LHCN-M2 (cell line): ENCODE measurements around the gene SERPINA5. TPM values are rescaled to one million over a fixed set of nuclear protein-coding genes. Genes with fewer than 3 reads are reported as not detected.
"Not testable (repeated sequence)": the region's sequence is repeated elsewhere in the genome, so short reads cannot be mapped to it uniquely, and the experiment has no call there.

Experiments used
- DNase-seq: peaks from one replicate; pipeline ENCODE4 v3.0.0-alpha.2; 2012; ENCODE audit warnings: low read depth
- total RNA-seq: library from RNA; depleted of rRNA; stranded (reverse); fragments of >200 nt; gene quantifications from 2 replicates; pipeline ENCODE4 v1.2.3, GENCODE V29; 2014

Gene SERPINA5
- total RNA-seq, 1 experiment from 2014 or later: 0.06 TPM

DNA sequence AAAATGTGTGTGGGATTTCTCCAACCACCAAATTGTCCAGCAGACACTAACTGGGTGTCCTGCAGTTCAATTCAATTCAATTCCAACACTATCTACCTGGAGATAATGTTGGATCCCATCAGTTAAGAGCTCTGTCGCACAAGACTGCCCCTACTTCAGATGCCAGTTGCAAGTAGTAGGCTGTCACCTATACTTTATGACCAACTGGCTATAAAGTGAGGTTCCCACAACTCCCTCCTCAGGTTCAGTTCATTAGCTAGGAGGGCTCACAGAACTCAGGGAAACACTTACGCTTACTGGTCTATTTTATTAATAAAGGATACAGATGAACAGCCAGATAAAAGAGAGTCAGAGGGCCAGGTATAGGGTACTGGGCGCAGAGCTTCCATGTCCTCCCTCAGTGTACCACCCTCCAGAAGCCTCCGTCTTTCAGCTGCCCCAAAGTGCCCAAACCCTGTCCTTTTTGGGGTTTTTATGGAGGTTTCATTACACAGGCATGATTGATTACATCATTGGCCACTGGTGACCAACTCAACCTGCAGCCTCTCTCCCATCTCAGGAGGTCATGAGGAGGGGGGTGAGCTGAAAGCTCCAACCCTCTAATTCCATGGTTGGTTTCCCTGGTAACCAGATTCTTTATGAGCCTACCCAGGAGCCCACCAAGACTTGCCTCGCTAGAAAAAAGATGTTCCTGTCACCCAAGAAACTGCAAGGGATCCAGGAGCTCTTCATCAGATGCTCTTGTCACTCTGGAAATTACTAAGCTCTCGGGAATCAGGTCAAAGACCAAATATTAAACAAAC, 7.5 kb upstream of the SERPINA5 start:
- no peak for DNase-seq

DNA sequence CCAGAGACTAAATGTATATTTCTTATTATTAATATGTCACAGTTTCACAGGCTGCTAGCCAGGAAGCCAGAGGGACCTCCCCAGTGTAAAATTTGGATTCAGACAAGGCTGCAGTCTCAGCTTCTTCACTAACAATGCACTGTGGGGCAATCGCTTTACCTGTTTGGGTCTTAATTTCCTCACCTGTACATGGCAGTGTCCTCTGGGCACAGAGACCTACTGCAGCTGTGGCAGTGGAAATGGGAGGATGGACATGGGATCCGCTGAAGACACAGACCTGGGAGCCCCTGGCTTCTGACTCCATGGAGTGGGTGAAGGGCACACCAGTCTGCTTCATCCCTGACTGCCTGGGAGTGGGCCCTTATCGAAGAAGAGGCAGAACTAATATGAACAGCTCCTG, 6.9 kb upstream of the SERPINA5 start:
- no peak for DNase-seq

DNA sequence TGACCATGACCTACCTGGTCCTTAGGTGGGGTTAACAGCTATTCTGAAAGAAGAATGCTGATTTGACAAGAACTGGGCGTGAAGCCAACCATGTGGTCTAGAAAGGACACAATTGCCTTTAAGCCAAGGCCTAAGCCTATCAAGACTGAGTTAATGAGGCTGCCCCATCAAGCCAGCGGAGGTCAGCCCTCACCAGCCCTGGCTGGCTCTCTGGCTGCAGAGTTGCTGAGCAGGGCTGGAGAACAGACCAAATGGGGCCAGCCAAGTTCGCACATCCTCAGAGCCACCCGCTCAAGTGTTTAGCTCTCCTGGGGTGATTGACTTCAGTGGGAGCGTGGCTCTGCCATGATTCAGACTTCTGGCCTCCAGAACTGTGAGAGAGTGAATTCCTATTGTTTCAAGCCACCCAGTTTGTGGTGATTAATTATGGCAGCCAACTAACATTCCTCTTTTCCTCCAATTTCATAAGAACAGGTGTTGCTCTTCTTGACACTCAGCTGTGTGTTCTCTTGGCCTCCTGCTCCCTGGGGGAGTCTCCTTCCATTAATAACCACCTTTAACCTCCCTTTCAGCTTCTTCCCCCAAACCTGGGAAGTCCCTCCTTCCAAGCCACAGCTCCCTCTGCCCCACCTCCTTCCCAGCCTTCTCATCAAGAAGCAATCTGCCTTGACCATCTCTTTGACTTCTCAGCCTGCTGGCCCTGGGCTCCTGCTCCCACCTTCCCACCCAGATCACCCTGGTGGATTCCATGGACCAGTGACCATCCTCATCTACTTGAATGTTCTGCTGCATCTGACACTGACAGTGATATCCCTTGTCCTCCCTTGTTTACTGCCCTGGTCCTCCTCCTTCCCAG, 5.3 kb upstream of the SERPINA5 start:
- peak; percentile 69 for DNase-seq

DNA sequence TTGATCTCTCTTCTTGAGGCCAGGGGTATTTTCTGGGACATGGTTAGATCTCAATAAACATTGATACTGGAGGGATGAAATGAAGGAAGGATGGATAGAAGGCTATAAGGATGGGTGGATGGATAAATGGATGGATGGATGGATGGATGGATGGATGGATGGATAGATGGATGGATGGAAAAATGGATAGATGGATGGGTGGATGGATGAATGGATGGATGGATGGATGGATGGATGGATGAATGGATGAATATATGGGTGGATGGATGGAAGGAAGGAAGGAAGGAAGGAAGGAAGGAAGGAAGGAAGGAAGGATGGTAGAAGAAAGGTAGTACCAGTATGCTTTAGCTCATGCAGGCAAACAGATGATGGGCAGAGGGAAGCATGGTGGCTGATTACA, 3.8 kb upstream of the SERPINA5 start:
- DNase-seq: not testable (repeated sequence)

DNA sequence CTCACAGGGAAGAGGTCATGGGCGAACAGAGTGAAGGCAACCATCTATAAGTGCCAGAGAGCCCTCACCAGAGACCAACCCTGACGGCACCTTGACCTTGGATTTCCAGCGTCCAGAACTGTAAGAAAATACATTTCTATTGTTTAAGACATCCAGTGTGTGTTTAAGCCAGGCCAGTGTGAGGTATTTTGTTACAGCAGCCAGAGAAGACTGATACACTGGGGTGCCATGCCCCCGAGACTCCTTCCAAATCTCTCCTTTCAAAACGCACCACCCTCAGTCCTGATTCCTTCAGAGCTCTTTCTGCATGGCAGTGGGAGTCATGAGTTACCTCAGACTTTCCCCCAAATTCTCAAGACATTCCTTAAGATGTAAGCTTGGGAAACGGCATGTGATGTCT, 2.5 kb upstream of the SERPINA5 start:
- DNase-seq: no peak

DNA sequence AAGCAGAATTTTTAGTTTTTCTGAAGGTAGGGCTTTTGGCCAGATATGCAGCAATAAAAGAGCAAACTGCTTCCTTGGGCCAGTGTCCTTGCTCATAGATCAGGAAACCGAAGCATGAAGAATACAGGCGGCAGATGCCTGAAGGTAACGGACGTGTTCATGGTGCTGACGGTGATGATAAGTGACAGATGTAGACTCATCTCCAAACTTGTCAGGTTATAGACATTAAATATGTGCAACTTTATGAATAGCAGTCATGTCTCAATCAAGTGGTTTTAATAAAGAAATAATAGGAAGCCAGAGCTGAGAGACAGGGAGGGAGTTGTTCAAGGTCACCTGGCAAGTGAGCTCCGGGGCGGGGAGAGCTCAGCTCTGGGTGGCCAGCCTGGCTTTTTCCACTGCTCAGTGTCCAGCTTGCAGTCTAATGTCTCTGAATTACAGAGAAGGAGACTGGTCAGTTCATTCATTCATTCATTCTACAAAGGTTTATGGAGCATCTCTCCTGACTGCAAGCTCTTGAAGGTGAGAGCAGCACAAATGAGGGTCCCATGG, 1.0 kb downstream of the SERPINA5 start:
- DNase-seq: no peak

DNA sequence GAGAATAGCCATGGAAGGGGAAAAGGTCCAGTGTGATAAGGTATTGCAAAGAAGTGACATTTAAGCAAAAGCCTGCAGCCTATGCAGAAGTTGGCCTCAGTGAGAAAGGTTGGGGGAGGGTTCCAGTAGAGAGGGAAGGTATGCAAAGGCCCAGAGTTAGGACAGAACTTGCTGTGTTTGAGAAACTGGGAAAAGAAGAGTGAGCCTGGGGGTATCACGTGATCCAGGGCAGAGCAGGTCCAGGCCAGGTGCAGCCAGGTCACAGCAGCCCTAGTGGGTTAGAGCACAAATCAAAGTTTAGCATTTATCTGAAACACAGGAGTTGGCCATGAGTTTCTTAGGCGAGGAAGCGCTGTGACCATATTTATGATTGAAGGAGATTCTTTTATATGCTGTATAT, 1.6 kb downstream of the SERPINA5 start:
- no peak for DNase-seq

DNA sequence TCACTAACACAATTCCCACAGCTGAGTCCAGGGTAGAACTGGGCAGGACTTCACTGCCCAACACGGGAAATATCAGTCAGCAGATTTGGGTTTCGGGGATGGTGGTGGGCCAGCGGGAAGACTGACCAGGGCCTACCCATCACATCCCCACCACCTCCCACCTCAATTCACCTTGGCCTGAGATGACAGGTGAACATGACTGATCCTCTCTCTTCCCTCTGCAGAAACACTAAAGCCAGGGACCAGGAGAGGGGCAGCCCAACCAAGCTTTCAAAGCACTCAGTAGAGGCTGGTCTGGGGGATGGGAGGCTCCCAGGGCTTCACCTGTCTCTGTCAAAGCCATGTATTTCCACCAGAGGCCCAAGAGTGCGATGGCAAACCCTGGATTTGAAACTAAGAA, 2.3 kb downstream of the SERPINA5 start:
- DNase-seq: no peak

DNA sequence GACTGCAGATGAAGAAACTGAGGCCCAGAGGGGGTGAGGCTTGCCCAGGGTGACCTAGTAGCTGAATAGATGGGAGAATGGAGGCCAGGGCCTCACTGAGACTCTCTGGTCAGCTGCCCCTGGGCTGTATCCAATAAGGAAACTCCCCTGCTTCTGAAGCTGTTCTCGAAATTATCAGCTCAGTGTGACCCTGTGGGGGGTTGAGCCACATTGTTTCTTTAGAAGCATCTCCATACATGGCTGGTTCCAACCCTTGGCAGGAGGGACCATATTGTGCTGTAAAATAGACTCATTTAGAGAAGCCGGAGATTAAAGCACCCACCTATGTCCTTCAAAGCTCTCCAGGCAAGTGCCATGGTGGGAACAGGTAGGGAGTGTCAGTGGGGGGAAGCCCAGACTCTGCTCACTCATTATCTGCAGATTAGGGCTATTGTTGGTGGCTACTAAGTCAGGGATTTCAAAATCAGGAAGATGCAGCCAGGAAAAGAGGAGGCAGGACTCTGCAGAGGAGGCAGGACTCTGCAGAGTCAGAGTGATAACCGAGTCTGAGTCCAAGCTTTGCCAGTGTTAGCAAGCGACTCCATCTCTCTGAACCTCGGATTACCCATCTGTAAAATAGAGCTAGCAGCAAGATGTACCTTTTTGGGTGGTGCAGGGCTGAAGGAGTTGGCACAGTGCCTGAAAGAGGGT, 3.5 kb downstream of the SERPINA5 start:
- DNase-seq: no peak

DNA sequence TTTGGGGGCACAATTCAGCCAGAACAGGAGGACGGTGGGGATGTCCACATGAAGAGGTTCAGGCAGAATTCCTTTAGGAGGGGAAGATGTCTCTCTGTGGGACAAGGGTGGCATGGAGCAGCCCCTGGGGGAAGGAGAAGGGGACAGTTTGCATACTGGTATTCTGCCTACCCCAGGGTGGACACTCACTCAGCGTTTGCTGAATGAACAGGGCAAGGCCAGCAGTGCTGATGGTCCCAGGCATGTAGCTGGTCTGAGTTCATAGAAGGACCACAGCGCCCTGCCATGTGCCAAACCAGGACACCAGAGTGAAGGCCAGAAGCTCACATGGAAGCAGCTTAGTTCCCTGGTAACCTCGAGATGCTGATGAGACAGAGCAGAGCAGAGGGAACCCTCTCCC, 5.4 kb downstream of the SERPINA5 start:
- no peak for DNase-seq

DNA sequence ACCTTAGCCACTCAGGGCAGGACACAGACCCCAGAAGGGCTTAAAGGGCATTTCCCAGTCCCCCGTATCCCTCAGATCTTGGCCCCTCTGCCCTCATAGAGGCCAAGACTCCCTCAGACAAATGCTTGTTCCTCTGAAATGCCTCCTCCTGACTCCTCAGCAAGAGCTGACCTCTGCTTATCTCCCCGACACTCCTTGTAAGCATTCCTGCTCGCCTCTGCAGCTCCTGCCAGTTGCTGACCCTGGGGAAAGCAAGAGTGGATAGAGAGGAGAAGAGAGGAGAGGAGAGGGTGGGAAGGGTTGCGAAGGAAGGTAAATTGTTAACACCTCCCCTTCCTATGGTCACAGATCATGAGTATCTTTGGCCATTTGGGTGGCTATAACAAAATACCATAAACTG, 7.1 kb downstream of the SERPINA5 start:
- no peak for DNase-seq

DNA sequence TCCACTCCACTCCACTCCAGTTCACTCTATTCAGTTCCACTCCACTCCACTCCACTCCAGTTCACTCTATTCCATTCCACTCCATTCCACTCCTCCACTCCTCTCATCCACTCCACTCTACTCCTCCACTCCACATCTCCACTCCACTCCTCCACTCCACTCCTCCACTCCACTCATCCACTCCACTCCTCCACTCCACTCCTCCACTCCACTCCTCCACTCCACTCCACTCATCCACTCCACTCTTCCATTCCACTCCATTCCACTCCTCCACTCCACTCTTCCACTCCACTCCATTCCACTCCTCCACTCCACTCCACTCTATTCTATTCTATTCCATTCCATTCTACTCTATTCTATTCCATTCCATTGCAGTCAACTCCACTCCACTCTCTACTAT, 9.8 kb downstream of the SERPINA5 start:
- no peak for DNase-seq

DNA sequence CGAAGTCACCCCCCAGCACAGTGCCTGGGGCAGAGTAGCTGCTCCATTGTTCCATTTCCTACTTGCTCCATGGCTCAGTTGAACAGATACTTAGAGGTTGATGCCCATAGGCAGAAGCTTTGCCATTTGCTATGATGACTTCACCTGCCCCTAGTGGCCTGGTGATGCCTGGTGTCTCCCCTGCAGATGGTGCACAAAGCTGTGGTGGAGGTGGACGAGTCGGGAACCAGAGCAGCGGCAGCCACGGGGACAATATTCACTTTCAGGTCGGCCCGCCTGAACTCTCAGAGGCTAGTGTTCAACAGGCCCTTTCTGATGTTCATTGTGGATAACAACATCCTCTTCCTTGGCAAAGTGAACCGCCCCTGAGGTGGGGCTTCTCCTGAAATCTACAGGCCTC, 10.6 kb downstream of the SERPINA5 start:
- no peak for DNase-seq

DNA sequence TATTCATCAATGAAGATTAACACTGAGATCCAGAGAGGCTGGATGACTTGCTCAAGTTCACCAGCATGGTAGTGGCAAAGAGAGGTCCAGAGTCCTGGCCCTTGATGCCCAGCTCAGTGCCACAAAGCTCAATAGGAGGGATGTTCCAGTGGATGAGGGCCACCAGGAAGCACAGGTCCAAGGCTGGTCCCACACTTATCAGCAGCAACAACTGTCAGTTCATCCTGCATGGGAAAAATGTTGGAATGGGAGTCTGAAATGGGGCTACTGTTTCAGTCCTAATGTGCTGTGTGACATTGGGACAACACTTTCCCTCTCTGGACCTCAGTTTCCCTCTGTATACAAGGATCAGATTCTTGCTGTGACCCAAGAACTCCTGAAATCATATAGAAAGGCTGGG, 11.2 kb downstream of the SERPINA5 start:
- no peak for DNase-seq

DNA sequence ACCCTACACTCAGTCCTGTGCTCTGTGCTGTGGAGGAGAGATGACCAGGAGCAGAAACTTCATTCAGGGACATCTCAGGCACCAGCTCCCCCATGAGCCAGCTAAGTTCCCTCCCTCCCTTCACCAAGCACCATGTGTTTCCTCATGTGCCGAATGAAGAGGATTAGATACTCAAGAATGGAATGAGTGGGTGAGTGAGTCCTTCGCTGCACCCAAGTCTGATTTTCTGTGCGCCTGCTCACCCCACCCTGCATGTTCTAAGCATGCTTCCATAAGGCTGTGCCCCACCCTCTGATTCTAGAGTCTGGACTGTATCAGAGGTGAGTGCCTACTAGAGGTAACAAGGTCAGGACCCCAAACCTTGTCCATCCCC, 12.1 kb downstream of the SERPINA5 start:
- no peak for DNase-seq

DNA sequence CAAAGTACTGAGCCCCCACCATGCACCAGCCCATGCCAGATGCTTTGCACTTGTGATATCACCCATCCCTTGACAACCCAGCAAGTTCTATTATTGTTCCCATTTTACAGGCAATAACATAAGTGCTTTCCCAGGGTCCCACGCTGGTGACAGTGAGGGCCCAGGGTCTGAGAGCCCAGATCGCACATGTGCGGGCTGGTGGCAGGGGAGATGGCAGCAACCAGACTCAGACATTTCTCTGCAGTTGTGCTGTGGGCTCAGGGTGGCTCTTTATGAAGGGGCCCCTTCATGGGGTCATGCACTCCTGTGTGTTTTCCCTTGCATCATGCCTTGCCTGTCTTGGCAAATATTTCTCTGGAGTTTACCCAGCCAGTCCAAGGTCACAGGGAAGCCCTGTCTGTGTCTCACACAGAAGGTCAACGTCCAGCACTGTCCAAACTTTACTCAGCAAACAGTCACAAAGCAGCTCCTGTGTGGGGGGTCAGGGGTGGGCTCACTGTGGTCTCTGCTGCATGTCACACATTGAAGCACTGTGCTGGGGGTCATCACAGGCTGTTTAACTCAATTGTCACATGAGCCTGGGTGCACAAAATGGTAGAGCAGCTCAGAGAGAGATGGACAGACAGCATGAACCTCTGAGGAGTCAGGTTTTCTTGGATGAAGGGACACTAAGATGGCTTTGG, 12.7 kb downstream of the SERPINA5 start:
- DNase-seq: no peak

DNA sequence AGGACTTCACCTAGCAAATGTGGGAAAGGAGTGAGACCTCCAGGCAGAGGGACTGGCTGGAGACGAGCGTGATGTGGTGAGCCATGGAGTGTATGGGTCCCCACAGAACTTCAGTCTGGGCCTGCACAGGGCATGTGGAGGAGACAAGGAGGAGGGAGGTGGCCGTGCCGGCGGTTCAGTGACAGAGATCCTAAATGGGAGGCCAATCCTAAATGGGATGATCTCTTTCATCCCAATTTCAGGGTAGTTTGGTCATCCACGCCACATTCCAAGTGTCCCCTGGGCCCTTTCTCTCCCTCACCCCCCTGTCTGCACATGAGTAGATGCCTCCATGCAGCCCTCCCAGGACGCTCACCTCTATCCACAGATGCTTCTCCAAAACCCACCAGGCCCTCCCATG, 13.2 kb downstream of the SERPINA5 start:
- no peak for DNase-seq

DNA sequence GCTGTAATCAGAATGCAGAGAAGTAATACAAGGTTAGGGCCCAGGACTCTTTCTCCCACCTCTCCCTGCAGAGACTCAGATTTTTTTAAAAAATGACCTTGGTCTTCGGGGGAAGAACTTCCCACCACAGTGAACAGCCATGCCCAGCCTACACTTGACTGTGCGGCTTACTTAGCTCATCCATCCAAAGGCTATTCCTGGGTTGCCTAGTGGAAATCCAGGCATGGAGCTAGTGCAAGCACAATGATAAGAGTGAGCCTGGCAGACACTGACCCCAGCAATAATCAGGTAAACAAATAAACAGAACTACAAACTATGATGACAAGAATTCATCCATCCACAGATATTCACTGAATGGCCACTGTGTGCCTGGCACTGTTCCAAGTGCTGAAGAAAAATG, 14.7 kb downstream of the SERPINA5 start:
- no peak for DNase-seq

DNA sequence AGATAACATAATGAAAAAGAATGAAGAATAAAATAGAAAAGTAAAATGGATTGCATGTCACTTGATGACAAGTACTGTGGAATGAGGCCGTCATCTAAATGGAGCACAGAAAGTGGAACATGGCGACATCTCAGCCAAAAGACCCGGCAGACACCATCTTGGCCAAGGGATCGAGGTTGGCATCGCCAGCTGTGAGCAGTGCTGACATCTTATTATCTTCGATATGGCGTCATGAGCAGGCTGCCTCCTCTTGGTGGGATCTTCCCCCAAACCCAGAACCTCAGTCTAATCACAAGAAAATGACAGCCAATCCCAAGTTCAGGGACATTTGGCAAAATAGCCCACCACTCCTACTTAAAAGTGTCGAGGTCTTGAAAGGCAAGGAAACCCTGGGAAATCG, 15.1 kb downstream of the SERPINA5 start:
- no peak for DNase-seq

DNA sequence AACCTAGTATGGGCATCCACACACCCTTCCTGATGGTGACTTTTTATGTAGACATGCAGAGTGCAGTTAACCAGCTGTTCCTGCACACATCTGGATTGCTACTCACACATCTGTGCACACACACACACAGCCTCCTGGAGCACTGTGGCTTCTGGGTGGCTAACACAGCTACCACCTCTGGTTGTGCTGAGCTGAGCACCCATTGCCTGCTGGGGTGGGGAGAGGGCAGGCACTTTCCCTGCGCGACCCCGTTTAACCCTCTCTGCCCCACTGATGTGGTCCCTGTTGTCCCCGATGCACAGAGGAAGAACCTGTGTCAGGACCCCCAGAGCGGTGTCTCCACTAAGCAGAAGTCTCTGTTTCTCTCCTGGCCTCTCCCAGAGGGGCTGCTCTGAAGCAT, 16.6 kb downstream of the SERPINA5 start:
- no peak for DNase-seq

DNA sequence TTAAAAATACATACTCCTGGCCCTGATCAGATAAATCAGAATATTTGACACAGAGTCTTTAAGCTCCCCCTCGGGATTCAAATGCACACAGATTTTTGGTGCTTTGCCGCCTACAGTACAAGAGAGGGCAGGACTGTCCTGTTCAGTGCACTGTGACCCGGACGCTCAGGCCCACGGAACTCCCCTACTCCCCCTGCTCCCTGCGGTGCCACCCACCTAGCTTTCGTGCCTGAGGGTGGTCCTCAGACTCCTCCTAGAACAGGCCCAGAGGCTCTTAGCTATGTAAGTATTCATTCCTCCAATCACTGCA, 17.2 kb downstream of the SERPINA5 start:
- DNase-seq: no peak
